GM19328 (cell line): ENCODE results near the gene PADI1.

ENCODE experiments used
- ATAC-seq: cut with Tn5 transposase; IDR thresholded peaks from one replicate; pipeline ENCODE4 v1.9.1; 2021; ENCODE audit warnings: mild to moderate bottlenecking, moderate library complexity; ENCODE audit not compliant: unreplicated experiment

PADI1 gene

GRCh38 chr1:17295292-17295691 is 90.4 kb downstream of the PADI1 start:
- ATAC-seq, result no peak
